ENCODE data around the gene LRRC10. TPM values are rescaled to one million over a fixed set of nuclear protein-coding genes. Genes with fewer than 3 reads are reported as not detected.

LRRC10 gene
- total RNA-seq, 1 experiment from 2014 or later, result not detected

GRCh38 chr12:69570000-69570516, 40.6 kb downstream of the LRRC10 start:
- no peak for DNase-seq (ENCODE audit: low read depth)

- peak; percentile 32 for DNase-seq (ENCODE audit: low read depth)
Observed at GRCh38 chr12:69569236-69569635, 41.5 kb downstream of the LRRC10 start.

- no peak for DNase-seq (ENCODE audit: low read depth)
Observed at GRCh38 chr12:69566603-69567002, 44.1 kb downstream of the LRRC10 start.

- no peak for DNase-seq (ENCODE audit: low read depth)
Observed at GRCh38 chr12:69563166-69563762, 47.4 kb downstream of the LRRC10 start.

Other genes with a start within 250 kb of the LRRC10 start
- 17.8 and 39.7 TPM in 2 replicates for gene FRS2, start 140.5 kb downstream of the LRRC10 start, total RNA-seq (2014; rRNA removed; shearing (Covaris generic))
- 735 and 797 TPM in 2 replicates for gene CCT2, start 25.4 kb downstream of the LRRC10 start, total RNA-seq (2014; rRNA removed; shearing (Covaris generic))
- 0.29 TPM in 1 of 2 replicates, not detected in the other for gene BEST3, start 88.4 kb upstream of the LRRC10 start, total RNA-seq (2014; rRNA removed; shearing (Covaris generic))
- gene RAB3IP, start 128.0 kb upstream of the LRRC10 start, total RNA-seq (2014; rRNA removed; shearing (Covaris generic)), result 28.3 and 28.4 TPM in 2 replicates
- 0.09 TPM in 1 of 2 replicates, not detected in the other for gene MYRFL, start 214.3 kb upstream of the LRRC10 start, total RNA-seq (2014; rRNA removed; shearing (Covaris generic))

All from Daoy (cell line).